GM10248 (cell line): ENCODE measurements around the gene ABCB4.

Experiments
- CTCF ChIA-PET: fragments of 300-600 bp; sonication (Branson Sonifier 250); formaldehyde crosslinking; extraction: SDS; loops from one replicate; lab custom pipeline; 2021; ENCODE audit warnings: antibody characterized with exemption; lab: Yijun Ruan, JAX
- POLR2A ChIA-PET: fragments of 350-650 bp; sonication (Branson Sonifier 250); formaldehyde crosslinking; extraction: SDS; loops from one replicate; lab custom pipeline; 2020; ENCODE audit warnings: antibody characterized with exemption; lab: Yijun Ruan, JAX
- DNase-seq: peaks from one replicate; pipeline ENCODE4 v3.0.0; 2012; ENCODE audit errors: extremely low spot score
- CTCF ChIP-seq: IDR thresholded peaks from 2 replicates; pipeline ENCODE4 v1.5.1; 2012; ENCODE audit warnings: mild to moderate bottlenecking, low read depth; ENCODE audit errors: extremely low read depth, missing control alignments, control extremely low read depth

Gene ABCB4

GRCh38 chr7:87499494-87499893, 24.0 kb upstream of the ABCB4 start:
- ChIA-PET CTCF (interaction anchor here (0.9 to 1.4 kb wide), 2 partner anchors 13 to 50 kb away, joined by 3 read pairs; no protein-coding TSS in a partner anchor), POLR2A (no interaction called here)
- DNase-seq: no peak
- no peak for TF ChIP-seq CTCF

- CTCF ChIA-PET: no interaction called here
- POLR2A ChIA-PET: no interaction called here
Observed at GRCh38 chr7:87498893-87499292, 23.4 kb upstream of the ABCB4 start.

GRCh38 chr7:87497482-87497881, 22.0 kb upstream of the ABCB4 start:
- POLR2A ChIA-PET: no interaction called here

More at GRCh38 chr7:87498893-87499292, 23.4 kb upstream of the ABCB4 start:
- DNase-seq: no peak
- TF ChIP-seq CTCF: no peak

GRCh38 chr7:87495366-87495765, 19.9 kb upstream of the ABCB4 start:
- CTCF ChIA-PET: interaction anchor here (0.8 to 2.3 kb wide), 4 partner anchors 10 to 20 kb away, joined by 3 to 8 read pairs (median 4); no protein-coding TSS in a partner anchor
- TF ChIP-seq CTCF: no peak
- no peak for DNase-seq
- POLR2A ChIA-PET: no interaction called here

More at GRCh38 chr7:87497482-87497881, 22.0 kb upstream of the ABCB4 start:
- TF ChIP-seq CTCF: no peak
- no peak for DNase-seq
- CTCF ChIA-PET: interaction anchor here (2.3 kb wide), 1 partner anchor 8 kb away, joined by 8 read pairs; no protein-coding TSS in a partner anchor

- CTCF ChIA-PET: interaction anchor here (0.8 to 1.9 kb wide), 5 partner anchors 11 to 192 kb away, joined by 3 to 4 read pairs (median 4); no protein-coding TSS in a partner anchor
- no peak for DNase-seq
- POLR2A ChIA-PET: no interaction called here
- TF ChIP-seq CTCF: no peak
Observed at GRCh38 chr7:87494454-87494853, 19.0 kb upstream of the ABCB4 start.

GRCh38 chr7:87483131-87483530, 7.7 kb upstream of the ABCB4 start:
- POLR2A ChIA-PET: no interaction called here
- CTCF ChIA-PET: interaction anchor here (1.4 to 2.1 kb wide), 2 partner anchors 19 to 171 kb away, joined by 3 to 5 read pairs; no protein-coding TSS in a partner anchor
- DNase-seq: no peak
- no peak for TF ChIP-seq CTCF
